C4-2B (cell line): ENCODE data around the gene FAM110C.

Experiments used
- H3K27ac ChIP-seq: fragments of 450-650 bp; 2 replicates; pipeline ENCODE4 v1.5.1; 2017
- CTCF ChIP-seq: fragments of 450-650 bp; conservative IDR thresholded peaks from 2 replicates; pipeline ENCODE4 v1.5.1; 2017; ENCODE audit warnings: mild to moderate bottlenecking
- ZFX ChIP-seq: fragments of 450-650 bp; IDR thresholded peaks from 2 replicates; pipeline ENCODE4 v1.6.1; 2017

The FAM110C gene

DNA sequence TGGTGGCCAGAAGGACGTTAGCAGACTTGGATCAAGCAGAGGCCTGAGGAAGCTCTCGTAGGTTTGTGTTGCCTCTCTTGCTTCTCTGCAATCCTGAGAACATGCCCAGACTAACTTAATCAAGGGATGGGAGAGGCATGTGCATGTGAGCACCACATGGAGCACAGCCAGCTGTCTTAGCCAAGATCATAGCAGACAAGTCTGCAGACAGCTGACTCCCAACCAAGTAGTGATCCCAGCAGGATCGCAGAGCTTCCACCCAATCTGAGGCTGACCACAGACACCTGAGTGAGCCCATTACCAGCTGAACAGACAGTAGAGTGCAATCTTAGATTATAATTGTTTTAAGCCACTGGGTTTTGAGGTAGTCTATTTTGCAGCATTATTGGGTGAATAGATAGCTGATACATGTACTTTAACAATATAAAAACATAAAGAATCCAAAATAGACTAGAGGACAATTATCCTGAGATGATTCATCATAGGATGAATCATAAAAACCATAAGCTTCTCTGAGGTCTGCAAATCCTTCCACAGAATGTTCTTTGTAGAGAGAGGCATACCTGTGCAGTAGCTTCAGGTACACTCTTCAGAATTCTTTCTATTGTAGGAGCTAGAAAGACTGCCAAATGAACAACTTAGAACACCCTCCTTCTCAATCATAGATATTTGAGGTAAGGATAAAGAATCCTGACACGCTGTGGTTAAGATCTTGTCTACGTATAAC lies 25.2 kb upstream of the FAM110C start:
- H3K27ac ChIP-seq, result no peak overlapping the region
- no peak for TF ChIP-seq CTCF
- TF ChIP-seq ZFX, result no peak

DNA sequence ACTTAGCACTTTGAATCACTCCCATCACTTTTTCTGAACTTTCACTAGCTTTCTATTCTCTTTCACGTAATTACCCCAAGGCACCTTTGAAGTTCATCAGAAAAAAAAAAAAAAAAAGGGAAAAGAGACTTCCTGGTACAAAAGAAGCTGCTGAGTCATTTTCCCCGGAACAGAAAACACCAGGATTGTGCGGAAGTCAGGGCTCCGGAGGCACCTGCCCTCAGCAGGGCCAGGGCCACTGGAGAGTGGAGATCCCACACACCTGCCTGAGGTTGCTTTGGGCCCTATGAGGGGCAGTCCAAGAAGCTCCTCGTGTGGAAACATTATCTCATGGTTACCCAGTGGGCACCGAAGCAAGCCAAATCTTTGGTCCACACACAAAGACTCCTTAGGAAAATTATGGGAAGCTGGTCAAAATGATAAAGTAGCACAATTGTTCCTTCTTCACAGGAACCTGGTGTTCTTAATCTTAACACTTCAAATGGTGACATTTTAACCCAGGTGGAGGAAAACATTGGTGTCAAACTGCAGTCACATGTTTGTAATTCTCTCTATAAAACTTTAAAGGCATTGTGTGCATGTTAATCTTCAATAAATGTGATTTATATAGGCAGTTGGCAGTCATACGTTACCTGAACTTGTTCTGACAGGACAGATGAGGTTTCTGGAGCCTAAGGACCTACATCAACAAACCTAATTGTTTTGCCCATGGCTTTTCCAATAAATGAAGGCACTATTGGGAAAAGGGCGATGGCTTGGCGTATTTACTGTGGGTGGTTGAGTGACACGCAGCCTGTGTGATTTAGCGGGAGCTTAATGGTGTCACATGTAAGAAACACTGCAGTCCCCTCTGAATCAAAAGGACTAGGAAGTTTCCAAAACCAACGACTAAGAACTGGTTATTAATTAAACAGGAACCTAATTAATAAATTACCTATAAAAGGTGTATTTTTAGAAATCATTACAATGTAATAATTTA lies 23.4 kb upstream of the FAM110C start:
- TF ChIP-seq CTCF (no peak), ZFX (no peak)
- peak overlapping the region; percentile 90 for H3K27ac ChIP-seq

GRCh38 chr2:68637-69036 lies 22.3 kb upstream of the FAM110C start:
- H3K27ac ChIP-seq, result peak overlapping the region; percentile 27; the same call in 1 of the 2 replicates

- no peak overlapping the region for H3K27ac ChIP-seq
- TF ChIP-seq ZFX (no peak), CTCF (no peak)
Observed at GRCh38 chr2:66853-67252, 20.5 kb upstream of the FAM110C start.

- TF ChIP-seq ZFX (no peak), CTCF (no peak)
- no peak overlapping the region for H3K27ac ChIP-seq
Observed at GRCh38 chr2:65121-65520, 18.8 kb upstream of the FAM110C start.

GRCh38 chr2:55587-56448 lies 9.5 kb upstream of the FAM110C start:
- H3K27ac ChIP-seq, result no peak overlapping the region
- TF ChIP-seq CTCF (no peak), ZFX (no peak)

DNA sequence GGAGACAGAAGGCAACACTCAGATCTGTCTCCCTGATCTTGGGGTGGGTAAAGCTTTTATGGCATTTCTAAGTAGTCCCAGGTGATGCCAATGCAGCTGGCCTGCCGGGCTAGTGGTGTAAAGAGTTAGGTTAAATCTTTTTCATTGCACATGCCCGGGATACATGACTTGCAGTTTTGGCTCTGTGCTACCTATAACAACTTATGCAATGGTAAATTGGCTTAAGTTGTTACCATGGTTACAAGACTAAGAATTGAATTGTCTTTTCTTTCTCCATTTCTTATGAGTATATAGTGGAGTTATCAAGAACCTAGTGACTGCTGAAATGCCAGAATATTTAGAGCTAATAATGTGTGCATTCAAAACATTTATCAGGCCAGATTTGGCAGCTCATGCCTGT lies 5.3 kb upstream of the FAM110C start:
- no peak overlapping the region for H3K27ac ChIP-seq

More for the DNA sequence above, 5.3 kb upstream of the FAM110C start:
- TF ChIP-seq CTCF (no peak), ZFX (no peak)
